ENCODE measurements around the gene NF1. TPM values are rescaled to one million over a fixed set of nuclear protein-coding genes. Genes with fewer than 3 reads are reported as not detected.

NF1 gene
- polyA plus RNA-seq, 1 of the 3 experiments (the other 2 are of a cell fraction) = 19.6 TPM

- Histone ChIP-seq H3K9me2 (no peaks in the 10 kb centered on the region), H3K4me3 (ENCODE audit: low read depth in 2 of 2, low read length in 1 of 2) (no peak overlapping the region), H3K4me1 (ENCODE audit: control insufficient read depth in 1 of 2, insufficient read depth in 2 of 2, low read depth in 1 of 2, low read length in 1 of 2) (peaks cover 0 to 6% of the 10 kb centered on the region in 2 experiments; a peak in 1 of 4 replicates), H2AFZ (ENCODE audit: low read depth) (no peak overlapping the region), H3K27ac (ENCODE audit: low read depth in 2 of 2, low read length in 1 of 2) (no peak overlapping the region), H3K4me2 (no peak overlapping the region), H3K79me2 (ENCODE audit: insufficient read depth) (peaks cover 98% of the 10 kb centered on the region), H3K9ac (no peak overlapping the region), H3K27me3 (ENCODE audit: insufficient read depth) (no peaks in the 10 kb centered on the region), H3K9me3 (no peaks in the 10 kb centered on the region), H4K20me1 (ENCODE audit: insufficient read depth) (peaks cover 52% of the 10 kb centered on the region), H3F3A (replicated peaks; ENCODE audit: insufficient read depth) (peaks cover 6% of the 10 kb centered on the region), H3K36me3 (replicated peaks in 1 of 2; ENCODE audit: control insufficient read depth in 1 of 2, insufficient read depth in 2 of 2, low read length in 1 of 2) (peaks cover 0 to 27% of the 10 kb centered on the region in 2 experiments)
- CTCF ChIA-PET = interaction anchor here (0.5 kb wide), 1 partner anchor 22 kb away, joined by 4 read pairs; no protein-coding TSS in a partner anchor
- WGBS (ENCODE audit: low lambda C conversion rate) = 90% methylated on average over 11 of the region's 15 CpGs
- DNase-seq = no peak
- TF ChIP-seq IRF3 (IDR thresholded peaks at IDR 0.05; ENCODE audit: low read depth, low read length) (no peak), NFIC (IDR thresholded peaks at IDR 0.05; ENCODE audit: borderline replicate concordance) (no peak), REST (IDR thresholded peaks at IDR 0.05; ENCODE audit: low read depth, low read length) (no peak), CTCF (IDR thresholded peaks at IDR 0.05) (no peak), RCOR1 (IDR thresholded peaks at IDR 0.05; ENCODE audit: low read length) (no peak), TAF1 (IDR thresholded peaks at IDR 0.05; ENCODE audit: borderline replicate concordance, low read depth, low read length) (no peak), EZH2phosphoT487 (IDR thresholded peaks at IDR 0.05; ENCODE audit: borderline replicate concordance, low read depth) (no peak), SIN3A (IDR thresholded peaks at IDR 0.05; ENCODE audit: borderline replicate concordance, low read depth, low read length) (no peak), NRF1 (IDR thresholded peaks at IDR 0.05; ENCODE audit: low read depth, low read length) (no peak), GABPA (IDR thresholded peaks at IDR 0.05; ENCODE audit: low read depth) (no peak), POLR2AphosphoS5 (IDR thresholded peaks at IDR 0.05; ENCODE audit: low read depth, low read length) (no peak), MAX (IDR thresholded peaks at IDR 0.05; ENCODE audit: low read depth) (no peak), TCF12 (IDR thresholded peaks at IDR 0.05) (no peak), USF2 (IDR thresholded peaks at IDR 0.05; ENCODE audit: borderline replicate concordance, low read depth, low read length) (no peak), PBX3 (IDR thresholded peaks at IDR 0.05) (no peak), RFX5 (IDR thresholded peaks at IDR 0.05; ENCODE audit: low read length) (no peak), TEAD4 (IDR thresholded peaks at IDR 0.05; ENCODE audit: borderline replicate concordance, insufficient read depth) (no peak), RAD21 (IDR thresholded peaks at IDR 0.05; ENCODE audit: low read length) (no peak), FOXJ3 (CRISPR knock-in tag; IDR thresholded peaks at IDR 0.05) (no peak)
- POLR2A ChIA-PET = no interaction called here
Observed at GRCh38 chr17:31130286-31131224, 35.8 kb downstream of the NF1 start.
